Liver (tissue), 9 donors: ENCODE results near the gene STX7. TPM values are rescaled to one million over a fixed set of nuclear protein-coding genes. Genes with fewer than 3 reads are reported as not detected.

Source experiments
- DNase-seq: peaks from one replicate; pipeline ENCODE4 v3.0.0-alpha.2; 2017; ENCODE audit warnings: low spot score
- H3K27ac ChIP-seq, 2 donors: one replicate each; pipeline ENCODE4 v1.7.0; 2013; ENCODE audit warnings: inconsistent platforms in 2 of 2, low read length in 2 of 2, control low read depth in 1 of 2, low read depth in 1 of 2, mild to moderate bottlenecking in 1 of 2
- H3K27me3 ChIP-seq, 4 donors: one replicate each; pipeline versions ENCODE4 v1.6.1 to v1.7.0; 2013; ENCODE audit warnings: low read length in 3 of 4, inconsistent platforms in 1 of 4, mild to moderate bottlenecking in 1 of 4, moderate library complexity in 1 of 4; ENCODE audit not compliant: control insufficient read depth in 4 of 4, insufficient read depth in 4 of 4
- H3K36me3 ChIP-seq, 4 donors: one replicate each; pipeline versions ENCODE4 v1.6.1 to v1.7.0; 2013; ENCODE audit warnings: low read length in 3 of 4, mild to moderate bottlenecking in 3 of 4, low read depth in 1 of 4, moderate library complexity in 1 of 4; ENCODE audit not compliant: control insufficient read depth in 4 of 4, insufficient read depth in 3 of 4
- H3K4me1 ChIP-seq, 4 donors: one replicate each; pipeline versions ENCODE4 v1.6.1 to v1.7.0; 2013; ENCODE audit warnings: low read length in 3 of 4, mild to moderate bottlenecking in 3 of 4, moderate library complexity in 1 of 4; ENCODE audit not compliant: control insufficient read depth in 4 of 4, insufficient read depth in 4 of 4
- H3K4me3 ChIP-seq, 3 donors: one replicate each; pipeline versions ENCODE4 v1.6.1 to v1.7.0; 2013; ENCODE audit warnings: low read length in 3 of 3, control low read depth in 1 of 3, low read depth in 1 of 3, mild to moderate bottlenecking in 1 of 3
- H3K9ac ChIP-seq, 2 donors: one replicate each; pipeline ENCODE4 v1.7.0; 2013; ENCODE audit warnings: low read length in 2 of 2, mild to moderate bottlenecking in 2 of 2, moderate library complexity in 2 of 2, control low read depth in 1 of 2, low read depth in 1 of 2
- H3K9me3 ChIP-seq, 4 donors: one replicate each; pipeline versions ENCODE4 v1.6.1 to v1.7.0; 2013; ENCODE audit warnings: low read length in 3 of 4; ENCODE audit not compliant: control insufficient read depth in 4 of 4
- EGR1 ChIP-seq, 2 donors: IDR thresholded peaks; 2 replicates each; pipeline ENCODE4 v1.6.1; 2016 to 2018; ENCODE audit warnings: antibody characterized with exemption in 2 of 2, low read depth in 2 of 2
- FOXA1 ChIP-seq: IDR thresholded peaks from 2 replicates; pipeline ENCODE4 v1.6.1; 2016; ENCODE audit warnings: antibody characterized with exemption
- GABPA ChIP-seq, 2 donors: IDR thresholded peaks in 1 of 2; conservative IDR thresholded peaks in 1 of 2; 2 replicates each; pipeline ENCODE4 v1.6.1; 2016; ENCODE audit warnings: antibody characterized with exemption in 2 of 2, mild to moderate bottlenecking in 1 of 2, moderate library complexity in 1 of 2
- HNF4G ChIP-seq: IDR thresholded peaks from 2 replicates; pipeline ENCODE4 v1.6.1; 2016; ENCODE audit warnings: antibody characterized with exemption
- JUND ChIP-seq, 2 donors: IDR thresholded peaks; 2 replicates each; pipeline ENCODE4 v1.6.1; 2016; ENCODE audit warnings: antibody characterized with exemption in 2 of 2
- SP1 ChIP-seq: IDR thresholded peaks from 2 replicates; pipeline ENCODE4 v1.6.1; 2018; ENCODE audit warnings: antibody characterized with exemption, mild to moderate bottlenecking
- WGBS: extraction: QIAGEN DNeasy Blood & Tissue Kit; methylation state at CpG from one replicate; pipeline ENCODE4 v1.1.7; 2013; 5-methylcytosine and 5-hydroxymethylcytosine counted together
- polyA plus RNA-seq, 2 donors: library from polyadenylated mRNA; stranded (reverse) in 1 of 2; unstranded in 1 of 2; fragments of 200-250 nt in 1 of 2; fragments of >200 nt in 1 of 2; fragmentation: Nextera tagmentation in 1 of 2; extraction: Ambion mirVana in 1 of 2; gene quantifications; one replicate each; pipeline versions ENCODE4 v1.2.1 to v1.2.3, GENCODE V29; 2013 to 2015
- total RNA-seq, 2 donors: library from RNA; depleted of rRNA; stranded (reverse); fragments of >200 nt; gene quantifications; one replicate each; pipeline ENCODE4 v1.2.3, GENCODE V29; 2014
- TF ChIP-seq, protein P1 (sequence below): IDR thresholded peaks from 2 replicates; pipeline ENCODE4 v1.6.1; 2016; ENCODE audit warnings: antibody characterized with exemption
- TF ChIP-seq, protein P2 (sequence below): IDR thresholded peaks from 2 replicates; pipeline ENCODE4 v1.6.1; 2016; ENCODE audit warnings: antibody characterized with exemption, mild to moderate bottlenecking
- TF ChIP-seq, protein P3 (sequence below): IDR thresholded peaks from 2 replicates; pipeline ENCODE4 v1.6.1; 2016; ENCODE audit warnings: antibody characterized with exemption
- TF ChIP-seq, protein P4 (sequence below): fragments of 150-350 bp; IDR thresholded peaks from 2 replicates; pipeline ENCODE4 v1.5.1; 2017; ENCODE audit warnings: improper control_type of control experiment, low read depth, low read length; ENCODE audit not compliant: missing input control
- donor health status: healthy.
- donor health status: healthy.
- donor health status: healthy.
- donor health status: healthy.
- donor health status: healthy.

The STX7 gene
- total and polyA plus RNA-seq, 4 donors: 7.5 to 20.0 (median 14.3) TPM

DNA sequence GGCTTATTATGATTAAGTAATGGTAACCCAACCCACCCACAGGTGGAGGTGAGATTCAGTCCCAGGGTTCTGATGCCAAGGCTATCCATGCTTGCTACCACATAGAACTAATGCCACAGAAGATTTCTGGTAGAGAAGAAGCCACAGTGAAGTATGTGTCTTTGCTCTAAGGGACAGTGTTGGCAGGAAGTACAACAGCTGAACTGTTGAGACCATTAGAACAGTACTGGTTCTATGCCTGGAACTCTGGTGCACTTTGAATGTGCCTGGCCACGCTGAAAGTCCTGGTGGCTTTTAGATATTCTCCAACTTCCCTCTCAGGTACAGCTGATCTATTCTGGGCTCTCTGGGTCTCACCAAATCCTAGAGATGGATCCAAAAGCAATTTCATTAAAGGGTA is 7.8 kb downstream of the STX7 start:
- no peaks in the 10 kb centered on the region for H3K27me3 ChIP-seq
- H3K36me3 ChIP-seq: peaks cover 0 to 12% (median 6%) of the 10 kb centered on the region in 4 donors
- H3K27ac ChIP-seq: no peak overlapping the region
- 95% methylated on average over 1 of the region's 1 CpG for WGBS
- H3K9me3 ChIP-seq: no peaks in the 10 kb centered on the region
- TF ChIP-seq JUND (IDR thresholded peaks at IDR 0.05) (no peak), FOXA1 (no peak)
- no peak for DNase-seq
- no peak overlapping the region for H3K4me3 ChIP-seq
- peaks cover 0 to 1% (median 0%) of the 10 kb centered on the region in 4 donors for H3K4me1 ChIP-seq
- no peak overlapping the region for H3K9ac ChIP-seq

DNA sequence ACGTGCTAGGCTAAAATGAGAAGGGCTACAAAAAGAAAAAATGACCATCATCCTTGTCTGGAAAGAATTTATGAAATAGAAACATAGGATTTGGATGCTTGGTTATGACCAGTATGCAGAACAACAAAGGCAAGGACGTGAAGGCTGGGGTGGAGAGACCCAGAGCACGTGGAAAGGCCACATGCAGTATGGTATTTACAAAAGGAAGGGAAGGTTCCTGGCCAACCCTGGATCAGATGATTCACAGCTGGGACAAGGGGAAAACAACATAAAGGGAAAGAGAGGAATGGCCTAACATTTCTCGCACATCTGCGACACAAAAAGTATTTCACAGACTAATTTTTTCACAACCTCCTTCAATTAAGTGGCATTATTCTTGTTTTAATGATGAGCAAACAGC is 8.2 kb downstream of the STX7 start:
- TF ChIP-seq HNF4G: no peak
- TF ChIP-seq, protein P1, sequence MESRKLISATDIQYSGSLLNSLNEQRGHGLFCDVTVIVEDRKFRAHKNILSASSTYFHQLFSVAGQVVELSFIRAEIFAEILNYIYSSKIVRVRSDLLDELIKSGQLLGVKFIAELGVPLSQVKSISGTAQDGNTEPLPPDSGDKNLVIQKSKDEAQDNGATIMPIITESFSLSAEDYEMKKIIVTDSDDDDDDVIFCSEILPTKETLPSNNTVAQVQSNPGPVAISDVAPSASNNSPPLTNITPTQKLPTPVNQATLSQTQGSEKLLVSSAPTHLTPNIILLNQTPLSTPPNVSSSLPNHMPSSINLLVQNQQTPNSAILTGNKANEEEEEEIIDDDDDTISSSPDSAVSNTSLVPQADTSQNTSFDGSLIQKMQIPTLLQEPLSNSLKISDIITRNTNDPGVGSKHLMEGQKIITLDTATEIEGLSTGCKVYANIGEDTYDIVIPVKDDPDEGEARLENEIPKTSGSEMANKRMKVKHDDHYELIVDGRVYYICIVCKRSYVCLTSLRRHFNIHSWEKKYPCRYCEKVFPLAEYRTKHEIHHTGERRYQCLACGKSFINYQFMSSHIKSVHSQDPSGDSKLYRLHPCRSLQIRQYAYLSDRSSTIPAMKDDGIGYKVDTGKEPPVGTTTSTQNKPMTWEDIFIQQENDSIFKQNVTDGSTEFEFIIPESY: no peak
- no peak for TF ChIP-seq EGR1 (IDR thresholded peaks at IDR 0.05; ENCODE audit: low read depth in 2 of 2)
- TF ChIP-seq FOXA1: no peak
- no peak for TF ChIP-seq SP1
- TF ChIP-seq, protein P2, sequence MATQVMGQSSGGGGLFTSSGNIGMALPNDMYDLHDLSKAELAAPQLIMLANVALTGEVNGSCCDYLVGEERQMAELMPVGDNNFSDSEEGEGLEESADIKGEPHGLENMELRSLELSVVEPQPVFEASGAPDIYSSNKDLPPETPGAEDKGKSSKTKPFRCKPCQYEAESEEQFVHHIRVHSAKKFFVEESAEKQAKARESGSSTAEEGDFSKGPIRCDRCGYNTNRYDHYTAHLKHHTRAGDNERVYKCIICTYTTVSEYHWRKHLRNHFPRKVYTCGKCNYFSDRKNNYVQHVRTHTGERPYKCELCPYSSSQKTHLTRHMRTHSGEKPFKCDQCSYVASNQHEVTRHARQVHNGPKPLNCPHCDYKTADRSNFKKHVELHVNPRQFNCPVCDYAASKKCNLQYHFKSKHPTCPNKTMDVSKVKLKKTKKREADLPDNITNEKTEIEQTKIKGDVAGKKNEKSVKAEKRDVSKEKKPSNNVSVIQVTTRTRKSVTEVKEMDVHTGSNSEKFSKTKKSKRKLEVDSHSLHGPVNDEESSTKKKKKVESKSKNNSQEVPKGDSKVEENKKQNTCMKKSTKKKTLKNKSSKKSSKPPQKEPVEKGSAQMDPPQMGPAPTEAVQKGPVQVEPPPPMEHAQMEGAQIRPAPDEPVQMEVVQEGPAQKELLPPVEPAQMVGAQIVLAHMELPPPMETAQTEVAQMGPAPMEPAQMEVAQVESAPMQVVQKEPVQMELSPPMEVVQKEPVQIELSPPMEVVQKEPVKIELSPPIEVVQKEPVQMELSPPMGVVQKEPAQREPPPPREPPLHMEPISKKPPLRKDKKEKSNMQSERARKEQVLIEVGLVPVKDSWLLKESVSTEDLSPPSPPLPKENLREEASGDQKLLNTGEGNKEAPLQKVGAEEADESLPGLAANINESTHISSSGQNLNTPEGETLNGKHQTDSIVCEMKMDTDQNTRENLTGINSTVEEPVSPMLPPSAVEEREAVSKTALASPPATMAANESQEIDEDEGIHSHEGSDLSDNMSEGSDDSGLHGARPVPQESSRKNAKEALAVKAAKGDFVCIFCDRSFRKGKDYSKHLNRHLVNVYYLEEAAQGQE: no peak
- TF ChIP-seq GABPA (IDR thresholded peaks at IDR 0.05 in 1 of 2, conservative IDR thresholded peaks at IDR 0.05 in 1 of 2): no peak
- TF ChIP-seq, protein P3, sequence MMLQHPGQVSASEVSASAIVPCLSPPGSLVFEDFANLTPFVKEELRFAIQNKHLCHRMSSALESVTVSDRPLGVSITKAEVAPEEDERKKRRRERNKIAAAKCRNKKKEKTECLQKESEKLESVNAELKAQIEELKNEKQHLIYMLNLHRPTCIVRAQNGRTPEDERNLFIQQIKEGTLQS: no peak
- TF ChIP-seq, protein P4, sequence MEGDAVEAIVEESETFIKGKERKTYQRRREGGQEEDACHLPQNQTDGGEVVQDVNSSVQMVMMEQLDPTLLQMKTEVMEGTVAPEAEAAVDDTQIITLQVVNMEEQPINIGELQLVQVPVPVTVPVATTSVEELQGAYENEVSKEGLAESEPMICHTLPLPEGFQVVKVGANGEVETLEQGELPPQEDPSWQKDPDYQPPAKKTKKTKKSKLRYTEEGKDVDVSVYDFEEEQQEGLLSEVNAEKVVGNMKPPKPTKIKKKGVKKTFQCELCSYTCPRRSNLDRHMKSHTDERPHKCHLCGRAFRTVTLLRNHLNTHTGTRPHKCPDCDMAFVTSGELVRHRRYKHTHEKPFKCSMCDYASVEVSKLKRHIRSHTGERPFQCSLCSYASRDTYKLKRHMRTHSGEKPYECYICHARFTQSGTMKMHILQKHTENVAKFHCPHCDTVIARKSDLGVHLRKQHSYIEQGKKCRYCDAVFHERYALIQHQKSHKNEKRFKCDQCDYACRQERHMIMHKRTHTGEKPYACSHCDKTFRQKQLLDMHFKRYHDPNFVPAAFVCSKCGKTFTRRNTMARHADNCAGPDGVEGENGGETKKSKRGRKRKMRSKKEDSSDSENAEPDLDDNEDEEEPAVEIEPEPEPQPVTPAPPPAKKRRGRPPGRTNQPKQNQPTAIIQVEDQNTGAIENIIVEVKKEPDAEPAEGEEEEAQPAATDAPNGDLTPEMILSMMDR: no peak
- no peak overlapping the region for H3K4me3 ChIP-seq
- no peak overlapping the region for H3K27ac ChIP-seq
- H3K27me3 ChIP-seq: no peaks in the 10 kb centered on the region
- peaks cover 0 to 16% (median 6%) of the 10 kb centered on the region in 4 donors for H3K36me3 ChIP-seq
- peaks cover 0 to 1% (median 0%) of the 10 kb centered on the region in 4 donors for H3K4me1 ChIP-seq
- no peak overlapping the region for H3K9ac ChIP-seq
- WGBS: 88% methylated on average over 5 of the region's 5 CpGs
- DNase-seq: no peak
- no peaks in the 10 kb centered on the region for H3K9me3 ChIP-seq
